Central memory CD8-positive, alpha-beta T cell (primary cell): ENCODE measurements around the gene RANBP9.

Source experiments
- ATAC-seq: fragments of 150-1000 bp; cut with Tn5 transposase; replicated peaks from 2 replicates; pipeline ENCODE4 v1.10.0; 2022; ENCODE audit warnings: mild to moderate bottlenecking, moderate FRiP score, moderate number of reproducible peaks; ENCODE audit not compliant: poor library complexity, severe bottlenecking; ENCODE audit errors: extremely low read depth
- DNase-seq, 2 donors: peaks; one replicate each; pipeline ENCODE4 v3.0.0; 2021; ENCODE audit warnings: low spot score in 2 of 2
- H3K27ac Mint-ChIP-seq: one replicate; pipeline ENCODE4 v1.8.0; 2022; ENCODE audit warnings: low read depth, mild to moderate bottlenecking, moderate library complexity, mixed read lengths
- H3K27me3 Mint-ChIP-seq: one replicate; pipeline ENCODE4 v1.8.0; 2022; ENCODE audit warnings: mixed read lengths
- H3K36me3 Mint-ChIP-seq: one replicate; pipeline ENCODE4 v1.8.0; 2022; ENCODE audit warnings: mild to moderate bottlenecking, moderate library complexity, mixed read lengths; ENCODE audit not compliant: insufficient read depth
- H3K4me1 Mint-ChIP-seq: one replicate; pipeline ENCODE4 v1.8.0; 2022; ENCODE audit warnings: mixed read lengths
- H3K4me3 Mint-ChIP-seq: one replicate; pipeline ENCODE4 v1.8.0; 2022; ENCODE audit warnings: mild to moderate bottlenecking, moderate library complexity, mixed read lengths
- H3K9me3 Mint-ChIP-seq: one replicate; pipeline ENCODE4 v1.8.0; 2022; ENCODE audit warnings: mixed read lengths

RANBP9 gene

DNA sequence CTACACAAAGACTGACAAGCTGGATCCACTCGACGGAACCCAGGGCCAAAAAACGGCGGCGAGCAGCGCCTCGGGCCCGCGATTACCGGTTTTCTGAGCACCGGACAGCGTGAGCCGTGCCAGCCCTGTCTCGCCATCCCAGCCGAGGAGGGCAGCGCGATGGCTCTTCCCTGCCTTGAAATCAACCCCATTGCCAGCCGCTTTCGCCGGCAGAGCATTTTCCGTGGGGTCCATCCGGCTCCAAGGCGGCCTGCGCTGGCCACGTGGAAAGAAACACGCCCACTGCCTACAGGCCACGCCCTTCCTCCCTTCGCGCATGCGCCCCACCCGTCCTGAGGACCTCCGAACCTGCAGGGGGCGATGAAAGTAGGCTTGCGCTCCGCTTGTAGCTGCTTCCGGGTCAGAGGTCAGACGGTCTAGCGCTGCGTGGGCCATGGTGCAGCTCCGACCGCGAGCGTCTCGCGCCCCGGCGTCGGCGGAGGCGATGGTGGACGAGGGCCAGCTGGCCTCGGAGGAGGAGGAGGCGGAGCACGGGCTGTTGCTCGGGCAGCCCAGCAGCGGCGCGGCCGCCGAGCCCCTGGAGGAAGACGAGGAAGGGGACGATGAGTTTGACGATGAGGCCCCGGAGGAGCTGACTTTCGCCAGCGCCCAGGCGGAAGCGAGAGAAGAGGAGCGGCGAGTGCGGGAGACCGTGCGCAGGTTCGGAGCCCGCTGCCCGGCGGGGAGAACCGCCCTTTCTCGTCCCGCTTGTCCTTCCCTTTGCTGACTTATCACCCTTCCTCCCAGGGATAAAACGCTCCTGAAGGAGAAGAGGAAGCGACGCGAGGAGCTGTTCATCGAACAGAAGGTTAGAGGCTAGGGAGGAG, 96.5 kb downstream of the RANBP9 start, which contains the start of gene NOL7:
Gene NOL7, plus strand, starts transcription at position 410 of the 866 bp plus-strand sequence. Its CDS starts 24 bp downstream, at position 434.
- no peaks in the 10 kb centered on the region for H3K9me3 Mint-ChIP-seq
- peaks cover 34% of the 10 kb centered on the region for H3K4me1 Mint-ChIP-seq
- H3K36me3 Mint-ChIP-seq, result peaks cover 44% of the 10 kb centered on the region

GRCh38 chr6:13614126-13614925, 97.3 kb downstream of the RANBP9 start:
- ATAC-seq, result peak; percentile 19
- Mint-ChIP-seq H3K36me3 (peaks cover 36% of the 10 kb centered on the region), H3K4me1 (peaks cover 34% of the 10 kb centered on the region), H3K9me3 (no peaks in the 10 kb centered on the region), H3K4me3 (peak overlapping the region; percentile 94), H3K27me3 (no peaks in the 10 kb centered on the region), H3K27ac (peak overlapping the region; percentile 96)
- DNase-seq, result no peak

More for the DNA sequence above, 96.5 kb downstream of the RANBP9 start, which contains the start of gene NOL7:
- H3K27me3 Mint-ChIP-seq, result no peaks in the 10 kb centered on the region
- peak; percentile 98 to 100 for DNase-seq
- peak within 1 kb of the TSS; percentile 96 for H3K27ac Mint-ChIP-seq
- peak; percentile 91 for ATAC-seq
- peak within 1 kb of the TSS; percentile 94 for H3K4me3 Mint-ChIP-seq

GRCh38 chr6:13613029-13613594, 98.5 kb downstream of the RANBP9 start:
- H3K9me3 Mint-ChIP-seq, result no peaks in the 10 kb centered on the region
- DNase-seq (no peak), ATAC-seq (no peak)
- H3K27me3 Mint-ChIP-seq, result no peaks in the 10 kb centered on the region
- peaks cover 34% of the 10 kb centered on the region for H3K4me1 Mint-ChIP-seq
- no peak overlapping the region for H3K4me3 Mint-ChIP-seq
- H3K36me3 Mint-ChIP-seq, result peaks cover 27% of the 10 kb centered on the region
- H3K27ac Mint-ChIP-seq, result no peak overlapping the region

- H3K36me3 Mint-ChIP-seq, result peaks cover 17% of the 10 kb centered on the region
- H3K27ac Mint-ChIP-seq, result no peak overlapping the region
- H3K4me3 Mint-ChIP-seq, result no peak overlapping the region
- DNase-seq (no peak), ATAC-seq (no peak)
- H3K9me3 Mint-ChIP-seq, result no peaks in the 10 kb centered on the region
- peaks cover 24% of the 10 kb centered on the region for H3K4me1 Mint-ChIP-seq
- H3K27me3 Mint-ChIP-seq, result no peaks in the 10 kb centered on the region
Measured at GRCh38 chr6:13611715-13612114, 99.9 kb downstream of the RANBP9 start.

- Mint-ChIP-seq H3K36me3 (peaks cover 9% of the 10 kb centered on the region), H3K27ac (no peak overlapping the region), H3K9me3 (no peaks in the 10 kb centered on the region), H3K4me3 (no peak overlapping the region), H3K27me3 (no peaks in the 10 kb centered on the region), H3K4me1 (no peaks in the 10 kb centered on the region)
- ATAC-seq (no peak), DNase-seq (no peak)
Measured at GRCh38 chr6:13605634-13606033, 106.0 kb downstream of the RANBP9 start.

DNA sequence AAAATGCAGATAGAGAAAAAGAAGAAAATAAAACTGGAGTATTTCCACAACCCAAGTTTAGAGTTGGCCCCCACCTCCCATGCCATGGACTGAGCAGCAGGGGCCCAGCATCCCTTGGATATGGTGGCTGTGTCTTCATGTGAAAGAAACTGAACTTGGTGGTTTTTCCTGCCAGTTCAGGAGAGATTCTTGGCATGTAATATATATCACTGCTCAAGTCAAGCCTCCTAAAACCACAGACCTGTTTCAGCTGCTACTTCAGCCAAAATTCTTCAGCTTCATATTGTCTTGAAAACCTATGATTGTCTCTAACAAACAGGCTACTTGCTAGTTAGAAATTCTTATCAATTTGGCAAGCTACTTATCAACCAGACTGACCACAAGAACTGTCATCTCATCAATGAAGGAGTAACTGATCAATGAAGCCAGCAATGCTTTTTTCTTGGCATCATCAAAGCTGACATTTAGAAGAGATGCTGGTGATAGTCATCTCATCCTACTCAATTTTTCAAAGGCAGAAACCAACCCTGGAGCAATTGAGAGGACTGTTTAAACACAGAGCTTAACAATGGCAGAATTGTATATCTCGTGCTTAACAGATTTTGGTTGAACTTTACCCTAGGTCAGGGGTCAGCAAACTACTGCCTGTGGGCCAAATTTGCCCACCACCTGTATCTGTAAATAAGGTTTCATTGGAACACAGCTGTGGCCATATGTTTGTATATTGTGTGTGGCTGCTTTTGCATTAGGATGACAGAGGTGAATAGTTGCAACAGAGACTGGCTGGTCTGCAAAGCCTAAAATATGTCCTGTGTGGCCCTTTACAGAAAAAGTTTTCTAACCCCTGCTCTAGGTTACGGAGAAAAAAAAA, 106.9 kb downstream of the RANBP9 start:
- H3K27me3 Mint-ChIP-seq, result no peaks in the 10 kb centered on the region
- H3K9me3 Mint-ChIP-seq, result no peaks in the 10 kb centered on the region
- no peak overlapping the region for H3K4me3 Mint-ChIP-seq
- no peaks in the 10 kb centered on the region for H3K4me1 Mint-ChIP-seq
- no peak overlapping the region for H3K27ac Mint-ChIP-seq
- DNase-seq (no peak), ATAC-seq (no peak)
- H3K36me3 Mint-ChIP-seq, result peaks cover 9% of the 10 kb centered on the region

- Mint-ChIP-seq H3K9me3 (no peaks in the 10 kb centered on the region), H3K36me3 (peaks cover 11% of the 10 kb centered on the region), H3K4me1 (no peaks in the 10 kb centered on the region), H3K27me3 (no peaks in the 10 kb centered on the region), H3K27ac (no peak overlapping the region), H3K4me3 (no peak overlapping the region)
- no peak for DNase-seq
- ATAC-seq, result no peak
Measured at GRCh38 chr6:13604135-13604534, 107.5 kb downstream of the RANBP9 start.

DNA sequence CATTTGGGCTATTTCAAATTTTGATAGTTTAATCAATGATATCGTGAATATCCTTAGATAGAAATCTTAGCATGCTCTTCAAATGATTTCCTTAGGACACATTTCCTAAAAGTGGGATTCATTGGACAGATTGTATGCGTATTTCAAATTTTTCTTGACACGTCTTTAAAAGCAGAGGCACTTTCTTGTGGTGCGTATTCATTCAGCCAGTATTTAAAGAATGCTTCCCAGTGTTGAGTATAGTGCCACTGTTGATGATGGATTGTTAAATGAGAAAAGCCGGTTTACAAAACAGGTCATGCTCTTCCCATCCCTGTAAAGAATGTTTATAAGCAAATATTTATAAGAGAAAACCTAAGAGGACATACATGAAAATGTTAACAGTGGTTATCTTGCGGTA, 111.6 kb downstream of the RANBP9 start:
- ATAC-seq (no peak), DNase-seq (no peak)
- H3K4me3 Mint-ChIP-seq, result no peak overlapping the region
- H3K9me3 Mint-ChIP-seq, result no peaks in the 10 kb centered on the region
- H3K4me1 Mint-ChIP-seq, result no peaks in the 10 kb centered on the region
- no peaks in the 10 kb centered on the region for H3K27me3 Mint-ChIP-seq
- no peak overlapping the region for H3K27ac Mint-ChIP-seq
- peaks cover 20% of the 10 kb centered on the region for H3K36me3 Mint-ChIP-seq

DNA sequence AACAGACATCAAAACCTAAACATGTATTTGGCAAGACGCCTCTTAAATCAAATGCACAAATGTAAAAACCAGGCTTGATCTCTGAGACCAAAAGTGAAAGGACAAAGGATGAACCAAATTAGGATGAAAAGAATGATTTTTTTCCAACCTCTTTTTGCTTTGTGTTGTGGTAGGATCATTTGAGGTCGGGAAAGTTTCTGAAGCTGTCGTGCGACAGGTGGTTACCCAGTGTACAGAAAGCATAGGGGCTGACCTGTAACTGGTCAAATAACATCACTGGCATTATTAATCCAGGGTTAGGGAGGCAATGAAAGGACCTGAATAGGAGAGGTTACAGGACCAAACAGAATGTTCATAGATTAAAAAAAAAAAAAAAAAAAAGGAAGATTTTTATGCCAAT, 114.6 kb downstream of the RANBP9 start:
- no peaks in the 10 kb centered on the region for H3K9me3 Mint-ChIP-seq
- H3K36me3 Mint-ChIP-seq, result peaks cover 18% of the 10 kb centered on the region
- H3K4me1 Mint-ChIP-seq, result no peaks in the 10 kb centered on the region
- ATAC-seq, result no peak
- no peak overlapping the region for H3K4me3 Mint-ChIP-seq
- no peak for DNase-seq
- no peaks in the 10 kb centered on the region for H3K27me3 Mint-ChIP-seq
- no peak overlapping the region for H3K27ac Mint-ChIP-seq

GRCh38 chr6:13593720-13594119, 117.9 kb downstream of the RANBP9 start:
- Mint-ChIP-seq H3K4me1 (no peaks in the 10 kb centered on the region), H3K9me3 (no peaks in the 10 kb centered on the region), H3K36me3 (peaks cover 12% of the 10 kb centered on the region), H3K27ac (no peak overlapping the region), H3K27me3 (no peaks in the 10 kb centered on the region), H3K4me3 (no peak overlapping the region)
- ATAC-seq, result no peak
- no peak for DNase-seq

DNA sequence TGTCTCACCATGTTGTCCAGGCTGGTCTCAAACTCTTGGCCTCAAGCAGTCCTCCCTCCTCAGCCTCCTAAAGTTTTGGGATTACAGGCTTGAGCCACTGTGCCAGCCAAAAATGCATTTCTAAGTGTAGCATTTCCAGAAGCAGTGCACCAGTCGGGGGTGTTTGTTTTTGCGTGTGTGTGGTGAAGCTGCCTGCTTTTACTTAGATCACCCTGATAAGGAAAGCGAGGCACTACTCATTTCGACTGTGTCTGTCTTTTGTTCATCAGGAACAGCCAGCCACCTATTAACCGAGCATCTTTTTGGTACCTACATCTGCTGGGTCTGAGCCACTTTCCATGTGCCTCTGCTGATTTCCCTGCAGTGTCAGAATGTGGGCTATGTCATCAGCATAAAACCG, 118.5 kb downstream of the RANBP9 start:
- Mint-ChIP-seq H3K27me3 (no peaks in the 10 kb centered on the region), H3K9me3 (no peaks in the 10 kb centered on the region)

More for the DNA sequence above, 118.5 kb downstream of the RANBP9 start:
- H3K4me1 Mint-ChIP-seq, result no peaks in the 10 kb centered on the region
- H3K36me3 Mint-ChIP-seq, result peaks cover 12% of the 10 kb centered on the region
- DNase-seq, result no peak
- H3K4me3 Mint-ChIP-seq, result no peak overlapping the region
- ATAC-seq, result no peak
- no peak overlapping the region for H3K27ac Mint-ChIP-seq
